ENCODE measurements around the gene GRPEL2. TPM values are rescaled to one million over a fixed set of nuclear protein-coding genes. Genes with fewer than 3 reads are reported as not detected.

Gene GRPEL2
- total and polyA plus RNA-seq, 2 of the 8 experiments (the other 6 are each of a cell fraction or from before 2014, with no cell fraction given), result 11.2 to 52.2 TPM

GRCh38 chr5:149391524-149391923, 46.2 kb downstream of the GRPEL2 start:
- POLR2A ChIA-PET (ENCODE audit: partially characterized antibody), result no interaction called here
- FAIRE-seq (no peak), DNase-seq (ENCODE audit: low read depth in 1 of 2, low spot score in 2 of 2) (no peak)
- Histone ChIP-seq H3K36me3 (ENCODE audit: control insufficient read depth in 2 of 4, insufficient read depth in 4 of 4, low read length in 3 of 4) (no peaks in the 10 kb centered on the region), H3K23me2 (ENCODE audit: low read depth, low read length) (peaks cover 2% of the 10 kb centered on the region; the same call in 1 of the 2 replicates), H4K91ac (replicated peaks; ENCODE audit: insufficient read length, low read length) (no peak overlapping the region), H3K23ac (ENCODE audit: insufficient read length) (no peak overlapping the region), H2AK5ac (ENCODE audit: low read depth, low read length) (no peak overlapping the region), H2BK120ac (replicated peaks; ENCODE audit: low read depth, low read length) (no peak overlapping the region), H3K79me2 (ENCODE audit: control insufficient read depth in 1 of 2, insufficient read depth in 2 of 2, low read length in 2 of 2) (no peaks in the 10 kb centered on the region), H3K14ac (ENCODE audit: insufficient read length) (no peak overlapping the region), H3K18ac (ENCODE audit: extremely low read depth, low read length) (no peak overlapping the region), H3K4ac (replicated peaks; ENCODE audit: insufficient read length, low read depth, low read length) (no peak overlapping the region), H2BK20ac (ENCODE audit: low read length) (no peak overlapping the region), H3K9ac (replicated peaks in 1 of 4; ENCODE audit: extremely low read depth in 1 of 4, low read depth in 3 of 4, low read length in 3 of 4) (no peak overlapping the region), H3K56ac (replicated peaks; ENCODE audit: insufficient read length, low read depth, low read length) (no peak overlapping the region), H2AFZ (ENCODE audit: low read length) (no peak overlapping the region), H3K9me3 (ENCODE audit: insufficient read depth in 2 of 2, low read depth in 1 of 2, low read length in 1 of 2) (no peaks in the 10 kb centered on the region), H3K4me3 (ENCODE audit: extremely low read depth in 1 of 4, insufficient read depth in 2 of 4, low read depth in 3 of 4, low read length in 4 of 4) (no peak overlapping the region), H2BK12ac (ENCODE audit: low read depth, low read length) (no peak overlapping the region), H2BK5ac (ENCODE audit: low read depth, low read length) (no peak overlapping the region), H3K79me1 (ENCODE audit: low read depth, low read length) (no peaks in the 10 kb centered on the region), H4K20me1 (replicated peaks in 1 of 2; ENCODE audit: control insufficient read depth in 1 of 2, insufficient read depth in 2 of 2, low read length in 2 of 2) (no peaks in the 10 kb centered on the region), H3K4me2 (ENCODE audit: insufficient read depth in 1 of 2, low read depth in 2 of 2, low read length in 2 of 2) (no peak overlapping the region), H3K27ac (ENCODE audit: low read depth, low read length) (no peak overlapping the region), H3K27me3 (replicated peaks in 1 of 4; ENCODE audit: control insufficient read depth in 3 of 4, extremely low read depth in 1 of 4, insufficient read depth in 3 of 4, low read length in 3 of 4) (no peaks in the 10 kb centered on the region; a peak in 1 of 7 replicates), H4K5ac (ENCODE audit: insufficient read length, low read depth, low read length) (no peak overlapping the region), H2BK15ac (ENCODE audit: low read length) (no peak overlapping the region), H4K8ac (ENCODE audit: extremely low read depth, insufficient read depth, low read length) (no peak overlapping the region), H3K4me1 (replicated peaks in 1 of 4; ENCODE audit: control insufficient read depth in 3 of 4, insufficient read depth in 4 of 4, low read length in 3 of 4) (no peaks in the 10 kb centered on the region)
- WGBS, 2 experiments (ENCODE audit: extremely low coverage in 1 of 2, insufficient coverage in 1 of 2, insufficient read length in 1 of 2, insufficient replicate concordance in 2 of 2, low coverage in 1 of 2, low lambda C conversion rate in 2 of 2, missing lambda C conversion rate in 1 of 2), result 93% methylated on average over 6 of the region's 6 CpGs; no CpG with 5 or more reads in 1 of the 2 experiments
- CTCF ChIA-PET (ENCODE audit: partially characterized antibody), result interaction anchor here (46.1 kb wide), 1 partner anchor 47 kb away, joined by 1310 read pairs; no protein-coding TSS in a partner anchor
- no peak for TF ChIP-seq ZNF274 (IDR thresholded peaks at IDR 0.05; ENCODE audit: borderline replicate concordance, extremely low read depth, low read length)
- no peak for TF ChIP-seq JUN (IDR thresholded peaks at IDR 0.05; ENCODE audit: low read depth, low read length)
- TF ChIP-seq KDM4A (IDR thresholded peaks at IDR 0.05; ENCODE audit: low read depth, low read length, severe bottlenecking), result no peak
- no peak for TF ChIP-seq PHF8 (conservative IDR thresholded peaks at IDR 0.05; ENCODE audit: low read depth, low read length)
- no peak for TF ChIP-seq RFX5 (IDR thresholded peaks at IDR 0.05; ENCODE audit: borderline replicate concordance, low read depth, low read length)
- no peak for TF ChIP-seq BRCA1 (IDR thresholded peaks at IDR 0.05; ENCODE audit: low read depth, low read length)
- no peak for TF ChIP-seq CTBP2 (IDR thresholded peaks at IDR 0.05; ENCODE audit: borderline replicate concordance, insufficient read depth, insufficient read length, low read length)
- TF ChIP-seq SIN3A (conservative IDR thresholded peaks at IDR 0.05 in 1 of 2, IDR thresholded peaks at IDR 0.05 in 1 of 2; ENCODE audit: low read depth in 1 of 2, low read length in 2 of 2), result no peak
- no peak for TF ChIP-seq RBBP5 (IDR thresholded peaks at IDR 0.05; ENCODE audit: borderline replicate concordance, low read depth, low read length)
- TF ChIP-seq TAF1 (IDR thresholded peaks at IDR 0.05; ENCODE audit: low read depth, low read length), result no peak
- TF ChIP-seq BCL11A (IDR thresholded peaks at IDR 0.05; ENCODE audit: low read depth in 2 of 2, low read length in 2 of 2), result no peak
- no peak for TF ChIP-seq RAD21 (IDR thresholded peaks at IDR 0.05 in 1 of 2, conservative IDR thresholded peaks at IDR 0.05 in 1 of 2; ENCODE audit: low read depth in 2 of 2, low read length in 2 of 2)
- TF ChIP-seq HDAC6 (IDR thresholded peaks at IDR 0.05; ENCODE audit: low read depth, low read length), result no peak
- TF ChIP-seq SIX5 (IDR thresholded peaks at IDR 0.05; ENCODE audit: low read depth, low read length), result no peak

All from H1 (cell line).